ENCODE measurements around the gene CCDC71L.

Gene CCDC71L

DNA sequence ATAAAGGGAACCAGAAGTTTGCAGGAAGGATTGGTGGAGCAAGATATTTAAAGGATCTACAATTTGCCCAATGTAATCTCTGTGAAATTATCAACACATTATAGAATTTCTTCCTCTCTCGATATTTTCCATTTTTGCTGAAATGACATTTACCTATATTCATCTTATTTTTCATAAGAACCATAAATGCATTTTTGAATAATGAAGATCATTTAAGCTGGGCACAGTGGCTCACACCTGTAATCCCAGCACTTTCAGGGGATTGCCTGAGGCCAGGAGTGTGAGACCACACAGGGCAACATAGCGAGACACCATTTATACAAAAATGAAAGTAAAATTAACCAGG lies 37.7 kb downstream of the CCDC71L start:
- no peak for DNase-seq

DNA sequence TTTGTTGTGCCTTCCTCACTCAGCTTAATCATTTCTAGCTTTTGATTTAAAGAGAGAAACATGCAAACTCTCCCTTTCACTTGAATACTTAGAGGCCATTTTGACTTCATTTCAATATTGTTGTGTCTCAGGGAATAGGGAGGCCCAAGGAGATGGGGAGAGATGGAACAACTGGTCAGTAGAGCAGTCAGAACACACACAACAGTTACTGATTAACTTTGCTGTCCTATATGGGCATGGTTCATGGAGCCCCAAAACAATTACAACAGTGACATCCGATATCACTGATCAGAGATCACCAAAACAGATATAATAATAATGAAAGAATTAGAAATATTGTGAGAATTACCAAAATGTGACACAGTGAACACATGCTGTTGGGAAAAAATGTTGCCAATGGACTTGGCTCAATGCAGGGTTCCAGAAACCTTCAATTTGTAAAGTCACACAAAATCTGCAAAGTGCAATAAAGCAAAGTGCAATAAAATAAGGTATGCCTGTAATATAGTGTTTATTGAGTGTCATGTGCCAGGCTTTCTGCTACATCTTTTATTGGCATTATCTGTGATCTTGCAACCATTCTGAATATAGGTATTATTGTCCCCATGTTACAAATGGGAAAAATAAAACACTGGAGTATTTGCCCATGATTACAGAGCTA lies 38.2 kb downstream of the CCDC71L start:
- no peak for DNase-seq

- DNase-seq, result no peak
Measured at GRCh38 chr7:106621393-106622132, 39.4 kb downstream of the CCDC71L start.

DNA sequence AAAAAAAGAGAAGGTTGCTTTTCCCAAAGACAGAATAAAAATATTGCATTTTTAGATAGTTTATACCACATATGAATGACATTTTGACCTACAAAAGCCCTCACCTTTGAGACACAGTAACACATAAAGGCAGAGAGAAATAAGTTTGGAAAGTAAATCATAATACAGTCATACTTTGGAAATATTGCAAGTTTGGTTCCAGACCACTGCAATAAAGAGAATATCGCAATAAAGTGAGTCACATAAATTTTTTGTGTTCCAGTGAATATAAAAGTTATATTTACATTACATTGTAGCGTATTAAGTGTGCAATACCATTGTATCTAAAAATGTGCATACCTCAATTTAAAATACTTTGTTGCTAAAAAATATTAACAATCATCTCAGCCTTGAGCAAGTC lies 40.3 kb downstream of the CCDC71L start:
- DNase-seq, result no peak

DNA sequence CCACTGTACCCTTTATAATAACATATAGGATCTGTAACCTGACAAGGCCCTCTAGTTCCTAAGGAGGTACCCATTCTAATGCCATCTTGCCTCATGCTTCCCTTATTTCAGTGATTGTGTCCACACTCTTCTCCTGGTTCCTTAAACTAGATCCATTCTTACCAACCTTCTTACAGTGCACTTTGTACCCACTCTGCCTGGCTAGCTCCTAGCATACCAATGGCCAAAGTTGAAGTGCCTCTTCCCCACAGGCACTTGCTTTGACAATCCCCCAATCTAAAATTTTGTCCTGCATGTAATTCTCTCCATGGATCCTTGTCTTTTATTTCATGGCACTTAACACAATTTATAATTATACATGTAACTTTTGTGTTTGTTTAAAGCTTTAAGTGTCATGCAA lies 40.9 kb downstream of the CCDC71L start:
- no peak for DNase-seq

DNA sequence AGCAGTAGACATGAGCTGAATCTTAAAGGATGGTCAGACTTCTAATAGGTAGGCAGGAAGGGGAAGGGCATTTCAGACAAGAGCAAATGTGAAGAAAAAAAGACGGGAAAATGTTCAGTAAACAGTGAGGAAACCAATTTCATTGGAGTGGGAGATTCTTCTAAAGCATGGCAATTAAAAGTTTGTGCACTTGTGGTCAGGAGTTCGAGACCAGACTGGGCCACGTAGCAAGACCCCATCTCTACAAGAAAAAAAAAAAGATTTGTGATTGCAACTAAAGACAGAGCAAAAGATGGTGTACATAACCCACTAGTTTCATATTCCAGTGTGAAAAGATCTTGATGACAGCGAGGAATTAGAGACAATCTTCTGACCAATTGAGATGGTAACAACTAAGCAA lies 41.7 kb downstream of the CCDC71L start:
- no peak for DNase-seq

- DNase-seq, result no peak
Measured at GRCh38 chr7:106618480-106618879, 42.5 kb downstream of the CCDC71L start.

DNA sequence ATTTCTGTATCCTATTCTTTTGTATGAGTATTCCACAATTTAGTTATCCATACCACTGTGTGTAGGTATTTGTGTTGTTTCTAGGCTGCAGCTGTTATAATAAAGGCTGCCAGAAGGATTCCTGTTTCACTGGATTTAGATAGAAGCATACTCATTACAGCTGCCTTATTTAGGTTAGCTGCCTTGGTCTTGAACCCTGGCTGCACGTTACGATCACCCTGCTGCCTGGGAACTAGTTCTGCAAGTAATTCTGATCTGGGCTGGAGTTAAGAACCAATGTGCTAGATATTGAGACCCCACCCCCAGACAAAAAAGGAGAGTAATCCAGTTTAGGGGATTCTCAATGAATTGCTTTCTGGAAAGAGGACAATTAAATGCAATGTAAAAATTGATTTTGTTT lies 43.1 kb downstream of the CCDC71L start:
- DNase-seq, result no peak

DNA sequence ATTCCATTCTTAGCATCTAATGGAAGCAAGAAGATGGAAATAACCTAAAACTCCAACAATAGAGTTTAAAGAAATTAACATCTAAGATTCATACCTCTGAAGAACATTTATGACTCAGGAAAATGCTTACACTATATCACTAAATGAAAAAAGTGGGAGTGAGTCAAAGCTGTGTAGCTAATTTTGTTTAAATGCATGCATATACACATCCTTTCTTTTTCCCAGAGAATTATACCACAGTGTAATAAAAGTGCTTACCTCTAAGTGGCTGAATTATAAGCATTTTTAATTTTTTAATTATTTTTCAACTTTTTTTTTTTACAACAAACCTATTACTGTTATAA lies 44.3 kb downstream of the CCDC71L start:
- DNase-seq, result no peak

- DNase-seq, result no peak
Measured at GRCh38 chr7:106615808-106616707, 44.9 kb downstream of the CCDC71L start.

DNA sequence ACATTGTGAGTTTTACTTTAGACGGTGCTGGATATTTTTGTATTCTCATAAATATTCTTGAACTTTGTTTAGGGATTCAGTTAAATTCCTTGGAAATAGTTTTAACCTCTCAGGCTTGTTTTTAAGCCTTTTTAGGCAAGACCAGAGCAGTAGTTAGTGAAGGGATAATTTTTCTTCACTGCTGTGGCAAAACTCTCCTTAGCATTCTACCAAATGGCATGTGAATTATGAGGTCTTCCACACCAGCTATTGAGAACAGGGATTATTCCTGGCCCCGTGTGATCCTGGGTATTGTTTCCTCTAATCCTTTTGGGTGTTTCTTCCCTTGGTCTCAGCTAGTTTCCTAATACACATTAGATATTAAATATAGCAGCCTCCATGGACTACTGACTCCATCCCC lies 46.2 kb downstream of the CCDC71L start:
- DNase-seq, result no peak

DNA sequence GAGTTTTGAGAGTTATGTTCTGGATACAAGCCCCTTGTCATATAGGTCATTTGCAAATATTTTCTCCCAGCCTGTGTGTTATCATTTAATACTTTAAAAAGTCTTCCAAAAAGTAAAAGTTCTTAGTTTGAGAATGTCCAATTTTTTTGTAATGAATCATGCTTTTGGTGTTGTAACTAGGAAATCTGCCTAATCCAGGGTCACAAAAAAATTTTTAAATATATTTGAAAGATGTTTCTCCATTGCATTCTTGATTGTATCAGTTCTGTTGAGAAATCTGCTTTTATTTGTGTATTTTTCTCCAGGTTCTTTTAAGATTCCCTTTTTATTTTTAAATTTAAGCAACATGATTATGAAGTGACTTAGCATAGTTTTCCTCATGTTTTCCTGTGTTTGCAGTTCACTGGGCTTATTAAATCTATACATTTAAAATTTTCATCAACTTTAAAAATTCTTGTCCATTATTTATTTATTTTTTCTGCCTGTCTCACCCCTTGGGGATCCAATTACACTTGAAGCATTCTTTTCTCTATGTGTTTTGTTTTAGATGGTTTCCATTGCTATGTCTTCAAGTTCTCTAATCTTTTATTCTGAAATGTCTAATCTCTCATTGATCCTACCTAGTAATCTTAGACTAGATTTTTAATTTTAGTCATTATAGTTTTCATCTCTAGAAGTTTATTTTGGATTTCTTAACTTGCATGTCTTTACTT lies 47.0 kb downstream of the CCDC71L start:
- DNase-seq, result no peak

GRCh38 chr7:106613279-106613678 lies 47.7 kb downstream of the CCDC71L start:
- DNase-seq, result no peak

GRCh38 chr7:106612432-106612831 lies 48.5 kb downstream of the CCDC71L start:
- DNase-seq, result no peak

DNA sequence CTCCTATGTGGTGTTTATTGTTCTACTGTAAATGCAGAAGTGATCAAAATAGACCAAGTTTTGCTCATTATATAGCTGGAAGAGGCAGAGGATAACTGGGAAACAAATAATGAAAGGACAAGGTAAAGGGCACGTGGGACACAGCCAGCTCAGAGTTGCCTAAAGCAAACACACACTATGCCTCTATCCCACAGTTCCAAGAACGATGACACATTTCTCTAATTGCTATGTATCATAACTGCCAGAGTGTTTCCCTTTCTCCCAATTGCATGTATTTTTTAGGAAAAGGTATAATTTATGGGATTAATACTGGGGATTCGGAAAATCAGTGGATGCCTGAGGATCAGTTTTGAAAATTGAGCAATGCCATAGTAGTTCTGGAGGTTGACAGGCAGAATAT lies 49.0 kb downstream of the CCDC71L start:
- DNase-seq, result no peak

- DNase-seq, result no peak
Measured at GRCh38 chr7:106610996-106611886, 49.7 kb downstream of the CCDC71L start.

GRCh38 chr7:106609416-106609815 lies 51.5 kb downstream of the CCDC71L start:
- no peak for DNase-seq

- no peak for DNase-seq
Measured at GRCh38 chr7:106608661-106609060, 52.3 kb downstream of the CCDC71L start.
